Transverse colon (tissue), 4 donors: ENCODE results near the gene CDC14A. TPM values are rescaled to one million over a fixed set of nuclear protein-coding genes. Genes with fewer than 3 reads are reported as not detected.
"Not testable (repeated sequence)": the region's sequence is repeated elsewhere in the genome, so short reads cannot be mapped to it uniquely, and the experiment has no call there.

Source experiments
- DNase-seq: peaks from one replicate; pipeline ENCODE4 v3.0.0-alpha.2; 2019
- H3K27ac ChIP-seq, 4 donors: fragments of 200-600 bp; sonication (generic); 2 replicates each; pipeline ENCODE4 v1.5.1; 2016 to 2018; ENCODE audit warnings: inconsistent platforms in 4 of 4
- H3K27me3 ChIP-seq: fragments of 200-600 bp; sonication (generic); 2 replicates; pipeline ENCODE4 v1.5.1; 2017; ENCODE audit warnings: inconsistent platforms
- H3K36me3 ChIP-seq, 4 donors: fragments of 200-600 bp; sonication (generic); 2 replicates each; pipeline ENCODE4 v1.5.1; 2017 to 2019; ENCODE audit warnings: inconsistent platforms in 4 of 4
- H3K4me1 ChIP-seq, 4 donors: fragments of 200-600 bp; sonication (generic); 2 replicates each; pipeline ENCODE4 v1.5.1; 2017 to 2020; ENCODE audit warnings: inconsistent platforms in 4 of 4
- H3K4me3 ChIP-seq, 4 donors: fragments of 200-600 bp; sonication (generic); 1 replicate in 1 of 4; 2 replicates in 3 of 4; pipeline versions ENCODE4 v1.5.1 to v1.6.1; 2017 to 2019; ENCODE audit warnings: inconsistent platforms in 4 of 4
- H3K9me3 ChIP-seq, 2 donors: fragments of 200-600 bp; sonication (generic); 2 replicates each; pipeline ENCODE4 v1.5.1; 2017 to 2019; ENCODE audit warnings: inconsistent platforms in 2 of 2
- CTCF ChIP-seq, 5 experiments: fragments of 200-600 bp in 3 of 5; fragments of 450-650 bp in 2 of 5; sonication (generic) in 3 of 5; IDR thresholded peaks; 1 replicate in 2 of 5; 2 replicates in 3 of 5; pipeline ENCODE4 v1.5.1; 2016 to 2017; ENCODE audit warnings: antibody characterized with exemption in 5 of 5, inconsistent platforms in 3 of 5, mild to moderate bottlenecking in 2 of 5, moderate library complexity in 1 of 5
- EP300 ChIP-seq: sonication (generic); formaldehyde crosslinking; IDR thresholded peaks from one replicate; pipeline ENCODE4 v1.6.1; 2017; ENCODE audit warnings: antibody characterized with exemption, low read depth
- POLR2A ChIP-seq: fragments of 450-650 bp; IDR thresholded peaks from one replicate; pipeline ENCODE4 v1.6.1; 2016; ENCODE audit warnings: antibody characterized with exemption, mild to moderate bottlenecking, moderate library complexity
- POLR2AphosphoS5 ChIP-seq, 3 donors: sonication (generic); formaldehyde crosslinking; IDR thresholded peaks; one replicate each; pipeline ENCODE4 v1.6.1; 2016; ENCODE audit warnings: antibody characterized with exemption in 3 of 3
- WGBS, 2 donors: methylation state at CpG; one replicate each; pipeline ENCODE4 v1.1.5; 2018; ENCODE audit warnings: low coverage in 1 of 2; 5-methylcytosine and 5-hydroxymethylcytosine counted together
- in situ Hi-C, 4 donors: fragments of 200-750 bp; cut with MboI; loops; one replicate each; pipeline versions ENCODE4 v1.15.0 to v1.15.1; 2017; ENCODE audit warnings: low sequenced_read_pairs in 3 of 4, low pct_ligation_motif_present in 1 of 4, low pct_unique_long_range_greater_than_20kb in 1 of 4
- intact Hi-C: fragments of 100-400 bp; cut with DNase I; formaldehyde crosslinking; loops from one replicate; pipeline ENCODE4 v1.15.1; 2023; ENCODE audit warnings: low total_unique reads
- total RNA-seq, 4 donors: library from RNA; depleted of rRNA; stranded (reverse); fragments of >200 nt; gene quantifications; one replicate each; pipeline ENCODE4 v1.1.0, GENCODE V29; 2016

CDC14A gene
- total RNA-seq, 4 donors from 2014 or later: 8.0 to 68.6 (median 48.5) TPM

GRCh38 chr1:100328133-100328532 lies 24.2 kb upstream of the CDC14A start:
- no peak for DNase-seq
- no peaks in the 10 kb centered on the region for H3K27me3 ChIP-seq
- H3K4me1 ChIP-seq: peaks cover 0 to 7% (median 0%) of the 10 kb centered on the region in 4 donors
- H3K27ac ChIP-seq: no peak overlapping the region
- H3K36me3 ChIP-seq: no peaks in the 10 kb centered on the region
- TF ChIP-seq CTCF (IDR thresholded peaks at IDR 0.05): no peak
- TF ChIP-seq POLR2A: no peak
- no peak overlapping the region for H3K4me3 ChIP-seq
- intact Hi-C loops (no loop called here), in situ Hi-C loops (no loop called here)
- 84 to 88% methylated on average over 1 of the region's 1 CpG for WGBS, 2 donors
- H3K9me3 ChIP-seq: no peaks in the 10 kb centered on the region

- H3K36me3 ChIP-seq, H3K4me3 ChIP-seq, intact Hi-C loops, in situ Hi-C loops, H3K27ac ChIP-seq, H3K9me3 ChIP-seq, H3K27me3 ChIP-seq, DNase-seq, H3K4me1 ChIP-seq: not testable (repeated sequence)
- 30 to 44% methylated on average over 2 of the region's 2 CpGs for WGBS, 2 donors
Observed at GRCh38 chr1:100331146-100331545, 21.2 kb upstream of the CDC14A start.

- H3K4me1 ChIP-seq: no peaks in the 10 kb centered on the region
- intact Hi-C loops: no loop called here
- TF ChIP-seq POLR2AphosphoS5 (IDR thresholded peaks at IDR 0.05): no peak
- TF ChIP-seq POLR2A: no peak
Observed at GRCh38 chr1:100332331-100332730, 20.0 kb upstream of the CDC14A start.

GRCh38 chr1:100335436-100335835 lies 16.9 kb upstream of the CDC14A start:
- Histone ChIP-seq H3K27me3 (no peaks in the 10 kb centered on the region), H3K27ac (no peak overlapping the region), H3K36me3 (no peaks in the 10 kb centered on the region), H3K4me1 (no peaks in the 10 kb centered on the region), H3K4me3 (no peak overlapping the region), H3K9me3 (no peaks in the 10 kb centered on the region)
- no peak for DNase-seq
- TF ChIP-seq EP300: no peak
- no peak for TF ChIP-seq POLR2A
- no peak for TF ChIP-seq POLR2AphosphoS5 (IDR thresholded peaks at IDR 0.05)
- TF ChIP-seq CTCF (IDR thresholded peaks at IDR 0.05): no peak
- in situ Hi-C loops: no loop called here
- intact Hi-C loops: no loop called here
- 20 to 54% methylated on average over 1 of the region's 1 CpG for WGBS, 2 donors

More at GRCh38 chr1:100332331-100332730, 20.0 kb upstream of the CDC14A start:
- no peaks in the 10 kb centered on the region for H3K9me3 ChIP-seq
- no peaks in the 10 kb centered on the region for H3K27me3 ChIP-seq
- no peaks in the 10 kb centered on the region for H3K36me3 ChIP-seq
- 84% methylated on average over 9 of the region's 9 CpGs; no CpG with 5 or more reads in 1 of the 2 donors for WGBS, 2 donors
- no peak for DNase-seq
- in situ Hi-C loops: no loop called here
- no peak overlapping the region for H3K27ac ChIP-seq
- no peak overlapping the region for H3K4me3 ChIP-seq

GRCh38 chr1:100337878-100338277 lies 14.4 kb upstream of the CDC14A start:
- DNase-seq, in situ Hi-C loops, H3K4me1 ChIP-seq, H3K27ac ChIP-seq, H3K27me3 ChIP-seq, H3K4me3 ChIP-seq, H3K36me3 ChIP-seq, intact Hi-C loops, H3K9me3 ChIP-seq: not testable (repeated sequence)
- 96% methylated on average over 5 of the region's 5 CpGs; no CpG with 5 or more reads in 1 of the 2 donors for WGBS, 2 donors

- H3K4me3 ChIP-seq, DNase-seq, H3K9me3 ChIP-seq, H3K27ac ChIP-seq, H3K4me1 ChIP-seq, H3K27me3 ChIP-seq, in situ Hi-C loops, H3K36me3 ChIP-seq: not testable (repeated sequence)
- intact Hi-C loops: loop anchor here (10.0 kb wide), 1 partner anchor 45 kb away; no protein-coding TSS in a partner anchor
- 79 to 92% methylated on average over 5 to 6 of the region's 6 CpGs for WGBS, 2 donors
Observed at GRCh38 chr1:100339735-100340134, 12.6 kb upstream of the CDC14A start.
